Ishikawa (cell line): ENCODE measurements around the gene ZFYVE9.

Experiments used
- EP300 ChIP-seq: IDR thresholded peaks from 2 replicates; pipeline ENCODE4 v1.6.1; 2012; ENCODE audit warnings: borderline replicate concordance
- TAF1 ChIP-seq: IDR thresholded peaks from 2 replicates; pipeline ENCODE4 v1.6.1; 2012; ENCODE audit warnings: low read depth, mild to moderate bottlenecking
- TCF12 ChIP-seq: IDR thresholded peaks from 2 replicates; pipeline ENCODE4 v1.6.1; 2012; ENCODE audit warnings: low read depth

- TF ChIP-seq TCF12 (no peak), TAF1 (no peak), EP300 (no peak)
These were observed 30.4 kb upstream of the ZFYVE9 start for GRCh38 chr1:52111492-52111891.
